HG03103 (cell line): Measurements from ENCODE around the gene RACGAP1.
"Not testable (repeated sequence)": the region's sequence is repeated elsewhere in the genome, so short reads cannot be mapped to it uniquely, and the experiment has no call there.

Experiments
- ATAC-seq: cut with Tn5 transposase; IDR thresholded peaks from one replicate; pipeline ENCODE4 v1.9.1; 2021; ENCODE audit warnings: low read depth; ENCODE audit not compliant: unreplicated experiment

The RACGAP1 gene

GRCh38 chr12:50032515-50032853 is 7.2 kb upstream of the RACGAP1 start:
- ATAC-seq: no peak

GRCh38 chr12:50030449-50030848 is 5.2 kb upstream of the RACGAP1 start:
- not testable (repeated sequence) for ATAC-seq

- no peak for ATAC-seq
Observed at GRCh38 chr12:50026691-50027090, 1.4 kb upstream of the RACGAP1 start.

- no peak for ATAC-seq
Observed at GRCh38 chr12:50024805-50025186, 498 bp downstream of the RACGAP1 start.

- no peak for ATAC-seq
Observed at GRCh38 chr12:50024227-50024626, 1.1 kb downstream of the RACGAP1 start.

- no peak for ATAC-seq
Observed at GRCh38 chr12:50022903-50023302, 2.4 kb downstream of the RACGAP1 start.

GRCh38 chr12:50021031-50021430 is 4.3 kb downstream of the RACGAP1 start:
- no peak for ATAC-seq

GRCh38 chr12:50019524-50019923 is 5.8 kb downstream of the RACGAP1 start:
- no peak for ATAC-seq

GRCh38 chr12:50018968-50019367 is 6.3 kb downstream of the RACGAP1 start:
- no peak for ATAC-seq

- ATAC-seq: no peak
Observed at GRCh38 chr12:50018154-50018553, 7.1 kb downstream of the RACGAP1 start.

- no peak for ATAC-seq
Observed at GRCh38 chr12:50017641-50018040, 7.7 kb downstream of the RACGAP1 start.

- ATAC-seq: no peak
Observed at GRCh38 chr12:50016501-50017475, 8.5 kb downstream of the RACGAP1 start.

- no peak for ATAC-seq
Observed at GRCh38 chr12:50014342-50014741, 11.0 kb downstream of the RACGAP1 start.

GRCh38 chr12:50013361-50014147 is 11.7 kb downstream of the RACGAP1 start:
- ATAC-seq: no peak

GRCh38 chr12:50006754-50007442 is 18.4 kb downstream of the RACGAP1 start:
- ATAC-seq: no peak

- no peak for ATAC-seq
Observed at GRCh38 chr12:50006280-50006679, 19.0 kb downstream of the RACGAP1 start.

GRCh38 chr12:50005175-50005574 is 20.1 kb downstream of the RACGAP1 start:
- no peak for ATAC-seq

- no peak for ATAC-seq
Observed at GRCh38 chr12:50004696-50005095, 20.6 kb downstream of the RACGAP1 start.

- no peak for ATAC-seq
Observed at GRCh38 chr12:50003595-50003994, 21.7 kb downstream of the RACGAP1 start.

GRCh38 chr12:49998453-49998852 is 26.8 kb downstream of the RACGAP1 start:
- ATAC-seq: no peak

- no peak for ATAC-seq
Observed at GRCh38 chr12:49990273-49990672, 35.0 kb downstream of the RACGAP1 start.
